DND-41 (cell line): Measurements from ENCODE around the gene ITFG1.

Experiments
- ATAC-seq: fragments of 200-7000 bp; cut with Tn5 transposase; 3 replicates; pipeline ENCODE4 v1.9.1; 2021; ENCODE audit warnings: low read depth; ENCODE audit not compliant: insufficient read depth
- DNase-seq: peaks from one replicate; pipeline ENCODE4 v3.0.0-alpha.2; 2020
- H2AFZ ChIP-seq: 2 replicates; pipeline ENCODE4 v1.6.0; 2012; ENCODE audit warnings: low read depth, low read length
- H3K27ac ChIP-seq: 2 replicates; pipeline ENCODE4 v1.5.1; 2012; ENCODE audit warnings: low read length, inconsistent platforms
- H3K27me3 ChIP-seq: fragments of 200-600 bp; sonication (generic); 2 replicates; pipeline ENCODE4 v1.6.0; 2012; ENCODE audit warnings: low read length, mild to moderate bottlenecking, inconsistent platforms; ENCODE audit not compliant: insufficient read depth, poor library complexity
- H3K36me3 ChIP-seq: 2 replicates; pipeline ENCODE4 v1.5.1; 2012; ENCODE audit warnings: low read length, inconsistent platforms; ENCODE audit not compliant: insufficient read depth
- H3K4me1 ChIP-seq: 2 replicates; pipeline ENCODE4 v1.5.1; 2012; ENCODE audit warnings: mild to moderate bottlenecking, low read length; ENCODE audit not compliant: insufficient read depth
- H3K4me2 ChIP-seq: 2 replicates; pipeline ENCODE4 v1.6.0; 2012; ENCODE audit warnings: mild to moderate bottlenecking, moderate library complexity, low read length, inconsistent platforms; ENCODE audit not compliant: insufficient read depth
- H3K4me3 ChIP-seq, 2 experiments: fragments of 200-600 bp in 1 of 2; shearing (Covaris generic) in 1 of 2; 2 replicates each; pipeline ENCODE4 v1.5.1; 2012 to 2016; ENCODE audit warnings: inconsistent platforms in 2 of 2, low read length in 2 of 2, mild to moderate bottlenecking in 2 of 2, low read depth in 1 of 2, moderate library complexity in 1 of 2
- H3K79me2 ChIP-seq: 2 replicates; pipeline ENCODE4 v1.6.0; 2012; ENCODE audit warnings: low read length, inconsistent platforms; ENCODE audit not compliant: insufficient read depth
- H3K9ac ChIP-seq: 2 replicates; pipeline ENCODE4 v1.6.0; 2012; ENCODE audit warnings: low read depth, mild to moderate bottlenecking, inconsistent platforms, low read length, moderate library complexity
- H3K9me3 ChIP-seq: 2 replicates; pipeline ENCODE4 v1.5.1; 2012; ENCODE audit warnings: low read length, moderate library complexity, mild to moderate bottlenecking, inconsistent platforms; ENCODE audit not compliant: insufficient read depth, severe bottlenecking
- H4K20me1 ChIP-seq: 2 replicates; pipeline ENCODE4 v1.6.0; 2012; ENCODE audit warnings: low read length; ENCODE audit not compliant: insufficient read depth
- CTCF ChIP-seq: IDR thresholded peaks from 2 replicates; pipeline ENCODE4 v1.5.1; 2012; ENCODE audit warnings: borderline replicate concordance, low read length, moderate library complexity, mild to moderate bottlenecking; ENCODE audit not compliant: poor library complexity, severe bottlenecking; ENCODE audit errors: extremely low read depth
- EZH2 ChIP-seq: IDR thresholded peaks from 3 replicates; pipeline ENCODE4 v1.6.1; 2012; ENCODE audit warnings: borderline replicate concordance, low read depth, mild to moderate bottlenecking, moderate library complexity, low read length, inconsistent platforms; ENCODE audit not compliant: severe bottlenecking

The ITFG1 gene

GRCh38 chr16:47320546-47321310, 140.1 kb downstream of the ITFG1 start:
- Histone ChIP-seq H3K9me3 (no peaks in the 10 kb centered on the region), H3K79me2 (no peaks in the 10 kb centered on the region), H4K20me1 (no peaks in the 10 kb centered on the region), H2AFZ (no peak overlapping the region), H3K4me1 (no peaks in the 10 kb centered on the region), H3K9ac (no peak overlapping the region), H3K36me3 (no peaks in the 10 kb centered on the region), H3K27me3 (no peaks in the 10 kb centered on the region), H3K4me3 (no peak overlapping the region), H3K4me2 (no peak overlapping the region), H3K27ac (no peak overlapping the region)
- ATAC-seq: no peak
- DNase-seq: no peak
- TF ChIP-seq CTCF (no peak), EZH2 (no peak)

- ATAC-seq (no peak), DNase-seq (no peak)
- Histone ChIP-seq H3K9ac (no peak overlapping the region), H3K9me3 (no peaks in the 10 kb centered on the region), H4K20me1 (no peaks in the 10 kb centered on the region), H3K4me2 (no peak overlapping the region), H2AFZ (no peak overlapping the region), H3K79me2 (no peaks in the 10 kb centered on the region), H3K4me1 (no peaks in the 10 kb centered on the region), H3K36me3 (no peaks in the 10 kb centered on the region), H3K4me3 (no peak overlapping the region), H3K27me3 (no peaks in the 10 kb centered on the region), H3K27ac (no peak overlapping the region)
- TF ChIP-seq CTCF: no peak
- TF ChIP-seq EZH2: no peak
These were observed 143.2 kb downstream of the ITFG1 start for GRCh38 chr16:47317465-47318240.

- no peaks in the 10 kb centered on the region for H4K20me1 ChIP-seq
- no peak for ATAC-seq
- no peak overlapping the region for H3K27ac ChIP-seq
These were observed 144.3 kb downstream of the ITFG1 start for GRCh38 chr16:47316442-47317015.

More at GRCh38 chr16:47316442-47317015, 144.3 kb downstream of the ITFG1 start:
- no peaks in the 10 kb centered on the region for H3K27me3 ChIP-seq
- no peak overlapping the region for H3K9ac ChIP-seq
- no peak overlapping the region for H3K4me3 ChIP-seq
- no peaks in the 10 kb centered on the region for H3K9me3 ChIP-seq
- H3K4me1 ChIP-seq: no peaks in the 10 kb centered on the region
- no peak overlapping the region for H2AFZ ChIP-seq
- H3K36me3 ChIP-seq: peaks cover 5% of the 10 kb centered on the region; the same call in 1 of the 2 replicates
- no peak overlapping the region for H3K4me2 ChIP-seq
- no peak for DNase-seq
- no peaks in the 10 kb centered on the region for H3K79me2 ChIP-seq
- TF ChIP-seq EZH2 (no peak), CTCF (no peak)
